Measurements from ENCODE around the gene GFI1.

DNA sequence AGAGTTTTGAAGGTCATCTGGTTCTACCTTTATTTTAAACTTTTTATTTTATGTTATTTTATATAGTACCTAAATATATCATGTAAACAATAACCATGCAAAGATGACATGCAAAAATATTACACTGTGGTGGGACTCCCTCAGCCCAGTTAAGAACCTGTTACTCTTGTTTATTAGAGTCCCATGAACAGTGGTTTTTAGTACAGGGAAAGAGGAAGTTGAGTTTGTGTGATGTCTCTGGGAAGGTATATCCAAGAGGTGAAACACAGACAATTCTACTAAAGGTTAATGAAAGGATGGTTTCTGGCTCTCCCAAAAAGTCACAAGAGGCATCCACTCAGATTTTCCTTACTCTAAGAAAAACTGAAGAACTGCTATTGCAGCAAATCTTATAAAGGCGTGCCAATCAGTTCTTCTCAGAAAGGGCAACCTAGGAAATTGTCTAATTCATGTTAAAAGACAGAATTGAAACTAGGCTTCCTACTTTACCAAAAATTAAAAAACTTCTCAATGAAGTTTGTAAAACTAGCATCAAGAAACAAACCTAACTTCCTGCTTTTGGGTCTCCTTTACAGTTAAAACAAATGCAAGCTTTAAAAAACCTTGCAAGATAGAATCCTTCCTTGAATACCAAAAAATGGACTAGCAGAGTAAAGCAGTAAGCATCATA is 19.9 kb downstream of the GFI1 start:
- TF ChIP-seq CTCF (IDR thresholded peaks at IDR 0.05), result no peak
- TF ChIP-seq POLR2AphosphoS5 (IDR thresholded peaks at IDR 0.05), result no peak
- TF ChIP-seq POLR2A (IDR thresholded peaks at IDR 0.05), result no peak
